ENCODE measurements around the gene KANK3.

GRCh38 chr19:8333767-8334457 is 9.2 kb downstream of the KANK3 start:
- TF ChIP-seq, protein P1, sequence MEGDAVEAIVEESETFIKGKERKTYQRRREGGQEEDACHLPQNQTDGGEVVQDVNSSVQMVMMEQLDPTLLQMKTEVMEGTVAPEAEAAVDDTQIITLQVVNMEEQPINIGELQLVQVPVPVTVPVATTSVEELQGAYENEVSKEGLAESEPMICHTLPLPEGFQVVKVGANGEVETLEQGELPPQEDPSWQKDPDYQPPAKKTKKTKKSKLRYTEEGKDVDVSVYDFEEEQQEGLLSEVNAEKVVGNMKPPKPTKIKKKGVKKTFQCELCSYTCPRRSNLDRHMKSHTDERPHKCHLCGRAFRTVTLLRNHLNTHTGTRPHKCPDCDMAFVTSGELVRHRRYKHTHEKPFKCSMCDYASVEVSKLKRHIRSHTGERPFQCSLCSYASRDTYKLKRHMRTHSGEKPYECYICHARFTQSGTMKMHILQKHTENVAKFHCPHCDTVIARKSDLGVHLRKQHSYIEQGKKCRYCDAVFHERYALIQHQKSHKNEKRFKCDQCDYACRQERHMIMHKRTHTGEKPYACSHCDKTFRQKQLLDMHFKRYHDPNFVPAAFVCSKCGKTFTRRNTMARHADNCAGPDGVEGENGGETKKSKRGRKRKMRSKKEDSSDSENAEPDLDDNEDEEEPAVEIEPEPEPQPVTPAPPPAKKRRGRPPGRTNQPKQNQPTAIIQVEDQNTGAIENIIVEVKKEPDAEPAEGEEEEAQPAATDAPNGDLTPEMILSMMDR (IDR thresholded peaks at IDR 0.05; ENCODE audit: low read length): no peak
- no peak for TF ChIP-seq EZH2 (optimal IDR thresholded peaks at IDR 0.05; ENCODE audit: low read depth, low read length)

All from MM.1S (cell line).